NCI-H524 treated with DMSO at 0.1 percent for 48 hours (cell line): ENCODE data around the gene THAP9.
"Not testable (repeated sequence)": the region's sequence is repeated elsewhere in the genome, so short reads cannot be mapped to it uniquely, and the experiment has no call there.

Experiments
- DNase-seq: peaks from one replicate; lab custom pipeline; 2025; lab: John Stamatoyannopoulos, UW

THAP9 gene, protein sequence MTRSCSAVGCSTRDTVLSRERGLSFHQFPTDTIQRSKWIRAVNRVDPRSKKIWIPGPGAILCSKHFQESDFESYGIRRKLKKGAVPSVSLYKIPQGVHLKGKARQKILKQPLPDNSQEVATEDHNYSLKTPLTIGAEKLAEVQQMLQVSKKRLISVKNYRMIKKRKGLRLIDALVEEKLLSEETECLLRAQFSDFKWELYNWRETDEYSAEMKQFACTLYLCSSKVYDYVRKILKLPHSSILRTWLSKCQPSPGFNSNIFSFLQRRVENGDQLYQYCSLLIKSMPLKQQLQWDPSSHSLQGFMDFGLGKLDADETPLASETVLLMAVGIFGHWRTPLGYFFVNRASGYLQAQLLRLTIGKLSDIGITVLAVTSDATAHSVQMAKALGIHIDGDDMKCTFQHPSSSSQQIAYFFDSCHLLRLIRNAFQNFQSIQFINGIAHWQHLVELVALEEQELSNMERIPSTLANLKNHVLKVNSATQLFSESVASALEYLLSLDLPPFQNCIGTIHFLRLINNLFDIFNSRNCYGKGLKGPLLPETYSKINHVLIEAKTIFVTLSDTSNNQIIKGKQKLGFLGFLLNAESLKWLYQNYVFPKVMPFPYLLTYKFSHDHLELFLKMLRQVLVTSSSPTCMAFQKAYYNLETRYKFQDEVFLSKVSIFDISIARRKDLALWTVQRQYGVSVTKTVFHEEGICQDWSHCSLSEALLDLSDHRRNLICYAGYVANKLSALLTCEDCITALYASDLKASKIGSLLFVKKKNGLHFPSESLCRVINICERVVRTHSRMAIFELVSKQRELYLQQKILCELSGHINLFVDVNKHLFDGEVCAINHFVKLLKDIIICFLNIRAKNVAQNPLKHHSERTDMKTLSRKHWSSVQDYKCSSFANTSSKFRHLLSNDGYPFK

GRCh38 chr4:82900411-82901182 is at the start of gene THAP9:
THAP9 (plus strand) TSS chr4:82900735; CDS start chr4:82900803, 68 bp downstream.
- DNase-seq = peak; percentile 81

DNA sequence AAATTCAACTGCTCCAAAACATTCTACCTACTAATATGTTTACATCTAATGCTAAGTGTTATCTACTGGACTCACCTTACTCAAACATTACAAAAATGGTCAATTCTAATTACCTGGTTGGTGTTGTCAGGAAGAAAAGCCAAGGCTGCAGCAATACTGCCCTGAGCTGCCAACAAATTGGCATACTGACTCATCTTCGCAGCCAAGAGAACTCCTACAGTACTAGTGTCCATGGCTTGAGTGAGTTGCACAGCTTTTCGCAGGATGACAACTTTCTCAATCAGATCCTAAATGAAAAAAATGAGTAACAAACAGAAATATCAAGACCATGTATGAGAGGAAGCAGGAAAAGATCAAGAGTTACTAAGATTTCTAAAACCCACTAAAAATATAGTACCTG is 49.2 kb upstream of the THAP9 start:
- DNase-seq = no peak

GRCh38 chr4:82851885-82852750 is 48.4 kb upstream of the THAP9 start:
- DNase-seq = no peak

DNA sequence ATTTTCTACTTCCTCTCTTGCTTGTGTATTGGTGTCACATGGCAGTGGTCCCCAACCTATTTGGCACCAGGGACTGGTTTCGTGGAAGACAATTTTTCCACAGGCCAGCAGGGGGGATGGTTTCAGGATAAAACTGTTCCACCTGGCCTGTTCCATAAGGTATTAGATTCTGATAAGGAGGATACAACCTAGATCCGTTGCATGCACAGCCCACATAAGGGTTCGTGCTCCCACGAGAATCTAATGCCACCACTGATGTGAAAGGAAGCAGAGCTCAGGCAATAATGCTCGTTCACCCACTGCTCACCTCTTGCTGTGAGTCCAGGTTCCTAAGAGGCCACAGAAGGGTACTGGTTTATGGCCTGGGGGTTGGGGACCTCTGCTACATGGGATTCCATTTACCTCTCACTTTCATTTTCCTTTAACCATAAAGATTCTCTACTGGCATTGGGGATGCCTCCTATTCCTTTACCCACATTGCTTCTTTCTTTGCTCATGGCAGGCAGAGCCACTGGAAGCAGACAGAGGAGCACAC is 47.7 kb upstream of the THAP9 start:
- no peak for DNase-seq

DNA sequence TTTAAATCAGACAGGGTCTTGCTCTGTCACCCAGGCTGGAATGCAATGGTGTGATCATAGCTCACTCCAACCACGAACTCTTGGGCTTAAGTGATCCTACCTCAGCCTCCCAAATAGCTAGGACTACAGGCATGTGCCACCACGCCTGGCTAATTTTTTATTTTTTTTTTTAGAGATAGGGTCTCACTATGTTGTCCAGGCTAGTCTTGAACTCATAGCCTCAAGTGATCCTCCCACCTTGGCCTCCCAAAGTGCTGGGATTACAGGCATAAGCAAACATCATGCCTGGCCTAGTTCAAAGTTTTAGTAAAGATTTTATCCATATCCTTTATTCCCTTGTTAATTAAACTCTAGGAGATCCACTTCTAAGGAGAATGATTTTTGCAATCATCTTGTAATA is 40.0 kb upstream of the THAP9 start:
- not testable (repeated sequence) for DNase-seq

DNA sequence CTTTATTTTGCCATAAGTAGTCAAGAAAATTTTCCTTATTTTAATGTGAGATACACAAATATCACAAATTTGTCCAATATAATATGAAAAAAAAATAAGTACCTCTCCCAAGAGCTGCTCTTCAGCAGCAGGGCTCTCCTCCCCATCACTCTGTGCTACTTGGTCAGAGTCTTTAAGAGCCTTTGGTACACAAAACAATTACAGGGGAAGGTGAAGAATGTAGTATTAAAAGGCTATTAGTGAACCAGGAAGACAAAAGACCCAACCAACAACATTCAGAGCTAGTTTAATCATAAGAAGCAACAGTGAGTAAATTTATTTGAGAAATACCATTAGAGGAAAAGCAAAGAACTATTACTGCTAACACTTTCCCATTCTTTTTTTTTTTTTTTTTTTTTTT is 39.0 kb upstream of the THAP9 start:
- DNase-seq = no peak

- no peak for DNase-seq
Measured at GRCh38 chr4:82864336-82864979, 36.1 kb upstream of the THAP9 start.

DNA sequence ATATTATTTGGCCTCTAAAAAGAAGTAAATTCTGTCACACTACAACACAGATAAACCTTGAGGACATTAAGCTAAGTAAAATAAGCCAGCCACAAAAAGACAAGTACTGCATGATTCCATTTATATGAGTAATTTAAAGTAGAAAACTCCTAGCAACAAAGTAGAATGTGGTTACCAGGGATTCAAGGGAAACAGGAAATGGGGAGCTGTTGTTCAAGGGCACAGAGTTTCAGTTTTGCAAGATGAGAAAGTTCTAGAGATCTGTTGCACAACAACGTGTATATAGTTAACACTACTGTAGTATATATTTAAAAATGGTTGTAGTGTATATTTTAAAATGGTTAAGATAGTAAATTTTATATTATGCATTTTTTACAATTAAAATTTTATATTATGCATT is 34.9 kb upstream of the THAP9 start:
- no peak for DNase-seq

GRCh38 chr4:82866033-82866432 is 34.5 kb upstream of the THAP9 start:
- not testable (repeated sequence) for DNase-seq

- DNase-seq = no peak
Measured at GRCh38 chr4:82866706-82867385, 33.7 kb upstream of the THAP9 start.

DNA sequence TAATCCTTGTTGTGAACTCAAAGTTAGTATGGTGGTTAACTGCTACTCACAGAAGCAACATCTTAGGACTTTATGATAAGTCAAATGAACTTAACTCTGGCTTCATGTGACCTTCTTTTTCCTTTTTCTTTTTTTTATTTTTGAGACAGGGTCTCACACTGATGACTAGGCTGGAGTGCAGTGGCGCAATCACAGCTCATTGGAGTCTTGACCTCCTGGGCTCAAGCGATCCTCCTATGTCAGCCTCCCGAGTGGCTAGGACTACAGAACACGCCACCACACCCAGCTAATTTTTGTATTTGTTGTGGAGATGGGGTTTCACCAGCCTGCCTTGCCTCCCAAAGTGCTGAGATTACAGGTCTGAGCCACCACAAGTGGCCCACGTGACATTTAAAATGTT is 32.0 kb upstream of the THAP9 start:
- no peak for DNase-seq

DNA sequence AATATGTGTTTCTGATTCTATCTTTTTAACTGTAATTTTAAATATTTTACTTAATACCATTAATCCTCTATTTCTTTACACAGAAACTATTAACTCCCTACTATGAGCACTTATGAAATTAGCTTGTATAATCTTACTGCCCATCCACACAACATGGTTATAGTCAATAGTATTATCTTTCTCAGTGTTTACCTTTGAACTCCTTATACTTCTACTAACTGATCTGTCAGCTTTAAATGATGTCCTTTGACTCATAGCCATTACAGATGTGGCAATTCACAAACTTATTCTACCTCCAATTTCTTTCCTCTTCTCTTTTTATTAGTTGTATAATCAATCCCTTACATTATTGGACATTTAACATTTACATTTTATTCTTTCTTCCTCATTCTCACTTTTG is 15.1 kb upstream of the THAP9 start:
- no peak for DNase-seq

- DNase-seq = no peak
Measured at GRCh38 chr4:82886147-82886942, 14.2 kb upstream of the THAP9 start.

DNA sequence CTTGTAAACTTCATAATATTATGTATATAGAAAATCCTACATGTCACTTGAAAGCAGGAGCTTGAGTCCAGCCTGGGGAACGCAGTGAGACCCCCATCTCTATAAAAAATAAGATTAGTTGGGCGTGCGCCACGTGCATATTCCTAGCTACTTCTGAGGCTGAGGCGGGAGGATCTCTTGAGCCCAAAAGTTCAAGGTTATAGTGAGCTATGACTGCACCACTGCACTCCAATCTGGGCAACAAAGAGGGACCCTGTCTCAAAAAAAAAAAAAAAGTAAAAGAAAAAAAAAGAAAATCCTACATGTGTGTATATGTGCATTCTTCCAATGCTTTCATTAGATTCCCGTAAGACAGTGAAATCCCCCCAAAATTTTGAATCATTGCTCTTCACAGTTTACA is 11.2 kb upstream of the THAP9 start:
- no peak for DNase-seq

DNA sequence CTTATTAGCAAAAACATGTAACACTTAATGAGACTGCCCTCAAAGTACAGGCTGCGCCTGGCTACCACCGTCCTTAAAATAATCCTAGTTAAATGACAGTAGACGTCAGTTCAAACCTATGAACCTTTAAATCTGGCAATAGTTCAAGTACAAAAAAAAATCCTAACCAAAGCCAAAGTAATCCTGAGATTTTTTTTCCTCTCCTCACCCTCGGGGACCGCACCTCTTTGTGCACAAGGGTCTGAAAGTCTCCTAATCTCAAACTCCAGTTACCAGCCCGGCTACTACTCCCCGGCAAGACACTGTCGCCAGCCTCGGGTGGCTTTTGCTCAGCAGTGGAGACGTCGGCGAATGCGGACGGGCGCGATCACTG is 10.0 kb upstream of the THAP9 start:
- peak; percentile 29 for DNase-seq

DNA sequence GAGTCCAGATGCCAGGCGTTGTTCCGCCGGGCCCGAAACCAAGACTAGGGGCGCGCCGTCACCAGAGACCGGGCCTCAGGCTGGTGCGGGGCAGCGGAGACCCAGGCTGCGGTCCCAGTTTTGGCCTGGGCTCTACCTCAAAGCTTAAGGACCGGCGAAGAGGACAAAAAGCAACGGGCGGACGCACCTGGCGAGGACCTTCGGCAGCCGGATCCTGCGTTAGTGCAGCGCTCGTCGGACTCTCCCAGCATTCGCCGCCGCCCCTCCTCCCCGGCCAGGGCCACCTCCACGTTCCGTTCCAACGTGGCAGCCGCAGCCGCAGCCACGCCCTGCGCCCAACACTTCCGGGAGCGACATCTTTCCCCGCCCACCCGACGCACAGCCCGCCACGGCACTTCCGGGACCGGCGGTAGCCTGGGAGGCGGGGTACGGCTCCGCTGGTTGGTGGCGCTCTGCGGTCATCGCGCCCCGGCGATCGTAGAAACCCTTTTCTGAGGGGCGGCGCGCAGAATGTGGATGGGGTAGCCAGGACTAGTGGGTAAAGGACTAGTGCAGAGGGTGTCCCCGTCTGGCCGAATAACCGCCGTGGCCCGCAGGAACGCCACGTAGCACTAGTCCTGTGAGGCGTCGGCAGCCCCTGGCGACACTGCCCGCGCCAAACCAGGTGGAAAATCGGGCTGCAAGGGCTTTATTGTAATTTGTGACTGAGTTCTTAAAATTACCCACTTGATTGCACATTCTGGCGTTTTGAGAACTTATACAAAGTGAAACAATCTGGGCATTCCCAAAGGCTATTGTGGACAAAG is 9.4 kb upstream of the THAP9 start, which contains the start of gene SEC31A:
SEC31A (minus strand) TSS at position 253 of the 806 bp plus-strand sequence. CDS start 9,217 bp downstream, outside the sequence.
- peak; percentile 53 for DNase-seq

- no peak for DNase-seq
Measured at GRCh38 chr4:82891707-82892466, 8.6 kb upstream of the THAP9 start.

GRCh38 chr4:82892467-82892802 is 8.1 kb upstream of the THAP9 start:
- no peak for DNase-seq
